Neutrophil (primary cell): ENCODE results near the gene ADA.

Experiments used
- H3K27ac ChIP-seq: fragments of 200-600 bp; sonication (generic); 2 replicates; pipeline ENCODE4 v1.5.1; 2016; ENCODE audit warnings: mild to moderate bottlenecking, moderate library complexity
- H3K27me3 ChIP-seq: fragments of 200-600 bp; sonication (generic); 2 replicates; pipeline ENCODE4 v1.6.0; 2016; ENCODE audit warnings: mild to moderate bottlenecking
- H3K36me3 ChIP-seq: fragments of 200-600 bp; sonication (generic); 2 replicates; pipeline ENCODE4 v1.5.1; 2017
- H3K4me1 ChIP-seq, 2 experiments: fragments of 200-600 bp in 1 of 2; sonication (generic) in 1 of 2; 1 replicate in 1 of 2; 2 replicates in 1 of 2; pipeline versions ENCODE4 v1.5.1 to v1.6.1; 2013 to 2016; ENCODE audit warnings: low read depth in 1 of 2, low read length in 1 of 2, mild to moderate bottlenecking in 1 of 2, moderate library complexity in 1 of 2; ENCODE audit not compliant: control insufficient read depth in 1 of 2, insufficient read depth in 1 of 2
- H3K4me3 ChIP-seq, 2 experiments: fragments of 200-600 bp in 1 of 2; sonication (generic) in 1 of 2; 1 replicate in 1 of 2; 2 replicates in 1 of 2; pipeline ENCODE4 v1.5.1; 2013 to 2016; ENCODE audit warnings: low read depth in 1 of 2, low read length in 1 of 2, mild to moderate bottlenecking in 1 of 2, moderate library complexity in 1 of 2
- H3K9me3 ChIP-seq: fragments of 200-600 bp; sonication (generic); 2 replicates; pipeline ENCODE4 v1.5.1; 2016
- TF ChIP-seq, protein P1 (sequence below): fragments of 200-600 bp; sonication (generic); IDR thresholded peaks from 2 replicates; pipeline ENCODE4 v1.5.1; 2016; ENCODE audit warnings: antibody characterized with exemption

The ADA gene

DNA sequence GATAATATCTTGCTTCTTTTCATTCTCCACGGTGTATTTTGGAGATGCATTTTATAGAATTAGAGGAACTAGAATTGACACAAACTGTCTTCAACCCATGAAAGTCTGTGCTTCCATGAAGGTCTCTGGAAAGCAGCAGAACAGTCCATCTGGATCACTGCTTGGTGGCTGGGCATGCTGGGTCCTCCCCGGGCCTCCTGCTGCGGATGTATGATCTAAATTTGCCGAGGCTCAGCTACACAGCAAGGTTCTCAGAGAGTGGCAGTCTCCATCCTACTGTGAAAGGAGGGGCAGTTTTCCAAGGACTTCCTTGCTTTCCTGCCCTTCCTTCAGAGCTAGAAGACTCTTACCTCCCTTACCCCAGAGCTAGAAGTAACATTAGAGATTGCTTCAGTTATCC lies 54.0 kb downstream of the ADA start:
- peak overlapping the region; percentile 68 for H3K27ac ChIP-seq
- H3K4me3 ChIP-seq: no peak overlapping the region
- H3K36me3 ChIP-seq: no peaks in the 10 kb centered on the region
- TF ChIP-seq, protein P1, sequence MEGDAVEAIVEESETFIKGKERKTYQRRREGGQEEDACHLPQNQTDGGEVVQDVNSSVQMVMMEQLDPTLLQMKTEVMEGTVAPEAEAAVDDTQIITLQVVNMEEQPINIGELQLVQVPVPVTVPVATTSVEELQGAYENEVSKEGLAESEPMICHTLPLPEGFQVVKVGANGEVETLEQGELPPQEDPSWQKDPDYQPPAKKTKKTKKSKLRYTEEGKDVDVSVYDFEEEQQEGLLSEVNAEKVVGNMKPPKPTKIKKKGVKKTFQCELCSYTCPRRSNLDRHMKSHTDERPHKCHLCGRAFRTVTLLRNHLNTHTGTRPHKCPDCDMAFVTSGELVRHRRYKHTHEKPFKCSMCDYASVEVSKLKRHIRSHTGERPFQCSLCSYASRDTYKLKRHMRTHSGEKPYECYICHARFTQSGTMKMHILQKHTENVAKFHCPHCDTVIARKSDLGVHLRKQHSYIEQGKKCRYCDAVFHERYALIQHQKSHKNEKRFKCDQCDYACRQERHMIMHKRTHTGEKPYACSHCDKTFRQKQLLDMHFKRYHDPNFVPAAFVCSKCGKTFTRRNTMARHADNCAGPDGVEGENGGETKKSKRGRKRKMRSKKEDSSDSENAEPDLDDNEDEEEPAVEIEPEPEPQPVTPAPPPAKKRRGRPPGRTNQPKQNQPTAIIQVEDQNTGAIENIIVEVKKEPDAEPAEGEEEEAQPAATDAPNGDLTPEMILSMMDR: no peak
- no peaks in the 10 kb centered on the region for H3K27me3 ChIP-seq
- H3K9me3 ChIP-seq: no peaks in the 10 kb centered on the region
- H3K4me1 ChIP-seq: peaks cover 27 to 31% of the 10 kb centered on the region in 2 experiments

DNA sequence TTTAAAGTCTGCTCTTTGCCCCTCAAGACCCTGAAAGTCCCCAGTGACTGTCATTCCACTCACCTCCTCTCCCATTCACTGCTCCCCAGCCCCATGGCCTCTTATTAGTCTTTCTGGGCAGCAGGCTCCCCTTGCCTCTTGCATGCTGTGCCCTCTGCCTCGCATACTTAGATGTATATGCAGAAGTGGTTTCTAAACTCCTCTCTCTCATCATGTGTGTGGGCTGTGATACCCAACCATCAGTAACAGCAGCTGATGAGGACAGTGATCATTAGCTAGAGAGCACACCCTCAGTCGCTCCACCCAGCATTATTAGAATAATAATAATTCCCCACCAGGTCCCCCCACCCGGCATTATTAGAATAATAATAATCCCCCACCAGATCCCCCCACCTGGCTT lies 54.6 kb downstream of the ADA start:
- peaks cover 27 to 31% of the 10 kb centered on the region in 2 experiments for H3K4me1 ChIP-seq
- no peaks in the 10 kb centered on the region for H3K27me3 ChIP-seq
- TF ChIP-seq, protein P1: no peak
- H3K9me3 ChIP-seq: no peaks in the 10 kb centered on the region
- H3K27ac ChIP-seq: no peak overlapping the region
- H3K36me3 ChIP-seq: no peaks in the 10 kb centered on the region
- H3K4me3 ChIP-seq: no peak overlapping the region

DNA sequence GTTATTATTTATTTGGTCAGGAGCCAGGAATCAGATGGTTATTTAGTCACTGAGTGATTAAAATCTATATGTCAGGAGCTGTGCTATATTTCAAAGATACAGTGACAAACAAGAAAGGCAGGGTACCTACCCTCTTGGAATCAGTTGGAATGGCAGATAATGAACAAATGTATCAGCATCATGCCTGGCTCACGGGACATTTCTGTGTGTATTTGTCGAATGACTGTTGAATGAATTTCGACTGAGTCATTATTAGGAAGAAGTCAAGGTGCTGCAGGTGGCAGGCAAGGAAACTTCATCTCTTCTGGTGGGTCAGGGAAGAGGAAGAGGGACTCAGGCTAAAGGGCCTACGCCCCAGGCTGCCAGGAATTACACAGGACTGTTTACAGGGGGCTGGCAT lies 55.5 kb downstream of the ADA start:
- no peak overlapping the region for H3K27ac ChIP-seq
- H3K4me3 ChIP-seq: no peak overlapping the region
- no peaks in the 10 kb centered on the region for H3K36me3 ChIP-seq
- no peaks in the 10 kb centered on the region for H3K9me3 ChIP-seq
- no peaks in the 10 kb centered on the region for H3K27me3 ChIP-seq
- peaks cover 27 to 31% of the 10 kb centered on the region in 2 experiments for H3K4me1 ChIP-seq
- TF ChIP-seq, protein P1: no peak

DNA sequence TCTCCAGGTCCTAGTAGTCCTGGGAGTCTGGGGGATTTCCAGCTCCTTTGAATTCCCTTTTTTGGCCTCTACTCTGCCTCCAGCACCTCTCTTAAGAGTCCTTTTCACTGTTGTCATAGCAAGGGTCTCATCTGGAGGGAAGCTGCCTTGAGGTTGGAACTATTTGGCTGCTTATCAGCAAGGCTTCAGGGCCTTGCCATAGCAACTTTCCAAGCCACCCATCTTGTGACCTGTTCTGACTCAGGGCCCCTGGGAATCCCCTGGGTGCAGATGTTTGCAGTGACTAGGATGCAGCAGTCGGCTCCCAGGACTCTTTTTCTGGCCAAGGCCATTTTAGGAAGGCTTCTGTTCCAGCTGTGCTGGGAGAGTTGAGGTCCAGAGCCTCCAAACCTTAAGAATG lies 56.8 kb downstream of the ADA start:
- Histone ChIP-seq H3K27me3 (no peaks in the 10 kb centered on the region), H3K4me1 (peaks cover 27 to 31% of the 10 kb centered on the region in 2 experiments), H3K36me3 (no peaks in the 10 kb centered on the region), H3K27ac (no peak overlapping the region), H3K4me3 (no peak overlapping the region), H3K9me3 (no peaks in the 10 kb centered on the region)
- TF ChIP-seq, protein P1: no peak

DNA sequence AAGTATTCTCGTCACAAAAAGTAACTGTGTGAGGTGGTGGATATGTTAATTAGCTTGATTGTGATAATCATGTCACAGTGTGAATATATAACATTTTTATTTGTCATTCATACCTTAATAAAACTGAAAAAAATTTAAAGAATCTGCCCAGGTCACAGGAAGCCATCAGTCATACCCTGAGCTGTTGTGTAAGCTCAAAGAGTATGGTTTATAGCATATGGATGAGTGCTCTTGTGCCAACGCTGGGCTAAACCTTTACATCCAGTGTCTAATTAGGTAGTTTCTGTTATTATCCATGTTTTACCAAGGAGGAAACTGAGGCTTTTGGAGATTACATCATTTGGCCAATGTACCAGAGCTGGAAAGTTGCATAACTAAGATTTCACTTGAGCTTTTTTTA lies 57.7 kb downstream of the ADA start:
- Histone ChIP-seq H3K4me1 (peaks cover 24 to 27% of the 10 kb centered on the region in 2 experiments), H3K27ac (no peak overlapping the region), H3K27me3 (no peaks in the 10 kb centered on the region), H3K4me3 (no peak overlapping the region), H3K36me3 (no peaks in the 10 kb centered on the region), H3K9me3 (no peaks in the 10 kb centered on the region)
- TF ChIP-seq, protein P1: no peak

DNA sequence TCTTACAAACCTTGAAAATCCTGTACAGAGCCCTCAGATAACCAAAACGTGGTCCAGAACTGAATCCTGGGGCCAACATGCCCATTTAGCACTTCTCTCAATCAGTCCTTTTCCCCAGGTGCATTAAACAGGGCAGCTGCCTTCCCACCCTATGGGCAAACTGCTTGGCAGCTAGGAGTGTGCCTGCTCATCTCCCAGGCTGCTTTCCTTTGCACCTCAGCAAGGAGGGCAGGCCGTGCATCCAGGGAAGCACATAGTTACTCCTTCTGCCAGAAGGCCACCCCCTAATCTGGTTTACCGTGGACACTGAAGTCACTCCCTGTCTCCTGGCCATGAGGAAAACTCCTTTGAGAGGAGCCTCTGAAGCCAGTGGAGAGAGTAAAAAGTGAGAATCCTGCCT lies 59.1 kb downstream of the ADA start:
- Histone ChIP-seq H3K27ac (no peak overlapping the region), H3K36me3 (no peaks in the 10 kb centered on the region), H3K4me1 (peaks cover 12 to 13% of the 10 kb centered on the region in 2 experiments), H3K9me3 (no peaks in the 10 kb centered on the region), H3K27me3 (no peaks in the 10 kb centered on the region), H3K4me3 (no peak overlapping the region)
- TF ChIP-seq, protein P1: no peak
